Epithelial cell of proximal tubule (primary cell): ENCODE data around the gene MRC1. TPM values are rescaled to one million over a fixed set of nuclear protein-coding genes. Genes with fewer than 3 reads are reported as not detected.

Source experiments
- DNase-seq: peaks from one replicate; pipeline ENCODE4 v3.0.0-alpha.2; 2011; ENCODE audit warnings: low read depth
- H3K4me3 ChIP-seq: 2 replicates; pipeline ENCODE4 v1.5.1; 2011; ENCODE audit warnings: low read depth, mild to moderate bottlenecking, low read length
- CTCF ChIP-seq: conservative IDR thresholded peaks from 2 replicates; pipeline ENCODE4 v1.5.1; 2012; ENCODE audit warnings: low read depth, mild to moderate bottlenecking, low read length
- total RNA-seq: library from RNA; depleted of rRNA; stranded (reverse); fragments of >200 nt; gene quantifications from 2 replicates; pipeline ENCODE4 v1.2.3, GENCODE V29; 2015

Gene MRC1
- total RNA-seq, 1 donor from 2014 or later = not detected

- TF ChIP-seq CTCF = no peak
- no peak for DNase-seq
Measured at GRCh38 chr10:17785276-17785930, 23.7 kb upstream of the MRC1 start.

GRCh38 chr10:17787087-17787961 lies 21.8 kb upstream of the MRC1 start:
- no peak for TF ChIP-seq CTCF
- no peak overlapping the region for H3K4me3 ChIP-seq
- peak; percentile 95 for DNase-seq

More at GRCh38 chr10:17785276-17785930, 23.7 kb upstream of the MRC1 start:
- H3K4me3 ChIP-seq = no peak overlapping the region

- no peak overlapping the region for H3K4me3 ChIP-seq
- TF ChIP-seq CTCF = no peak
- no peak for DNase-seq
Measured at GRCh38 chr10:17788646-17789045, 20.5 kb upstream of the MRC1 start.

- no peak overlapping the region for H3K4me3 ChIP-seq
- no peak for TF ChIP-seq CTCF
- DNase-seq = no peak
Measured at GRCh38 chr10:17789396-17789795, 19.8 kb upstream of the MRC1 start.

- TF ChIP-seq CTCF = no peak
- no peak overlapping the region for H3K4me3 ChIP-seq
- no peak for DNase-seq
Measured at GRCh38 chr10:17790651-17791050, 18.5 kb upstream of the MRC1 start.

- DNase-seq = no peak
- TF ChIP-seq CTCF = no peak
- H3K4me3 ChIP-seq = no peak overlapping the region
Measured at GRCh38 chr10:17792991-17793390, 16.2 kb upstream of the MRC1 start.
